Endothelial cell of umbilical vein (primary cell): Measurements from ENCODE around the gene HDAC9. TPM values are rescaled to one million over a fixed set of nuclear protein-coding genes. Genes with fewer than 3 reads are reported as not detected.

ENCODE experiments used
- BruUV-seq: library from RNA; stranded (reverse); fragments of 400-500 nt; replicated peaks from 2 replicates; lab custom pipeline; 2021; lab: Mats Ljungman, UMichigan
- CTCF ChIA-PET: fragments of 300-600, 350-600 bp; sonication (Branson Sonifier 250); formaldehyde crosslinking; loops from one replicate; lab custom pipeline; 2021; ENCODE audit warnings: antibody characterized with exemption, inconsistent platforms; lab: Charles Lee
- POLR2A ChIA-PET: fragments of 300-600, 350-600 bp; sonication (Branson Sonifier 250); formaldehyde crosslinking; loops from one replicate; lab custom pipeline; 2021; ENCODE audit warnings: antibody characterized with exemption, inconsistent platforms; lab: Charles Lee
- DNase-seq: peaks from one replicate; pipeline ENCODE4 v3.0.0-alpha.2; 2011; ENCODE audit warnings: low read depth, low spot score
- FAIRE-seq: peaks from 2 replicates; lab custom pipeline; 2011; peaks lifted over from hg19 to GRCh38; lab: Jason Lieb, UNC
- H2AFZ ChIP-seq: 2 replicates; pipeline ENCODE4 v1.6.0; 2012; ENCODE audit warnings: low read depth, low read length, control low read depth, inconsistent platforms
- H3K27ac ChIP-seq: 2 replicates; pipeline ENCODE4 v1.5.1; 2011; ENCODE audit warnings: low read depth, mild to moderate bottlenecking, control low read depth, low read length, moderate library complexity; ENCODE audit not compliant: insufficient read depth
- H3K27me3 ChIP-seq, 2 experiments: 2 replicates each; pipeline versions ENCODE4 v1.6.0 to v1.6.1; 2011; ENCODE audit warnings: low read length in 2 of 2, mixed read lengths in 1 of 2; ENCODE audit not compliant: control insufficient read depth in 2 of 2, insufficient read depth in 2 of 2
- H3K36me3 ChIP-seq, 2 experiments: 2 replicates in 1 of 2; 3 replicates in 1 of 2; pipeline ENCODE4 v1.5.1; 2011; ENCODE audit warnings: low read length in 2 of 2, mild to moderate bottlenecking in 1 of 2, moderate library complexity in 1 of 2; ENCODE audit not compliant: control insufficient read depth in 2 of 2, insufficient read depth in 2 of 2; ENCODE audit errors: extremely low read depth in 1 of 2
- H3K4me1 ChIP-seq: 3 replicates; pipeline ENCODE4 v1.5.1; 2011; ENCODE audit warnings: mild to moderate bottlenecking, low read length; ENCODE audit not compliant: control insufficient read depth, insufficient read depth; ENCODE audit errors: extremely low read depth
- H3K4me2 ChIP-seq: 2 replicates; pipeline ENCODE4 v1.6.1; 2011; ENCODE audit warnings: low read length, control low read depth, mixed read lengths; ENCODE audit not compliant: insufficient read depth
- H3K4me3 ChIP-seq, 3 experiments: fragments of 200-600 bp in 1 of 3; sonication (generic), shearing (Covaris generic) in 1 of 3; replicated peaks in 1 of 3; 2 replicates each; pipeline ENCODE4 v1.5.1; 2011 to 2016; ENCODE audit warnings: control low read depth in 3 of 3, low read length in 3 of 3, mild to moderate bottlenecking in 2 of 3, inconsistent platforms in 1 of 3, low read depth in 1 of 3, moderate library complexity in 1 of 3; ENCODE audit not compliant: insufficient read depth in 1 of 3
- H3K79me2 ChIP-seq: 2 replicates; pipeline ENCODE4 v1.6.0; 2012; ENCODE audit warnings: low read length, inconsistent platforms; ENCODE audit not compliant: control insufficient read depth, insufficient read depth
- H3K9ac ChIP-seq: replicated peaks from 2 replicates; pipeline ENCODE3; 2011; ENCODE audit warnings: low read length, control low read depth; ENCODE audit not compliant: insufficient read depth; ENCODE audit errors: extremely low read depth
- H3K9me1 ChIP-seq: replicated peaks from 3 replicates; pipeline ENCODE4 v1.6.0; 2011; ENCODE audit warnings: mild to moderate bottlenecking, low read length; ENCODE audit not compliant: control insufficient read depth, insufficient read depth; ENCODE audit errors: extremely low read depth
- H3K9me3 ChIP-seq: replicated peaks from 2 replicates; pipeline ENCODE4 v1.5.1; 2012; ENCODE audit warnings: low read length, inconsistent platforms; ENCODE audit not compliant: control insufficient read depth, insufficient read depth
- H4K20me1 ChIP-seq: replicated peaks from 2 replicates; pipeline ENCODE3; 2011; ENCODE audit warnings: mild to moderate bottlenecking, low read length; ENCODE audit not compliant: control insufficient read depth, insufficient read depth; ENCODE audit errors: extremely low read depth
- CTCF ChIP-seq, 2 donors: IDR thresholded peaks; 1 replicate in 1 of 2; 2 replicates in 1 of 2; pipeline ENCODE4 v1.5.1; 2011; ENCODE audit warnings: low read length in 2 of 2, mild to moderate bottlenecking in 2 of 2, moderate library complexity in 2 of 2, control low read depth in 1 of 2, inconsistent platforms in 1 of 2, low read depth in 1 of 2; ENCODE audit not compliant: insufficient read depth in 1 of 2; ENCODE audit errors: extremely low read depth in 1 of 2
- EZH2 ChIP-seq: IDR thresholded peaks from 2 replicates; pipeline ENCODE4 v1.6.1; 2012; ENCODE audit warnings: borderline replicate concordance, low read depth, mild to moderate bottlenecking, moderate library complexity, low read length, inconsistent platforms; ENCODE audit not compliant: severe bottlenecking
- FOS ChIP-seq: IDR thresholded peaks from 2 replicates; pipeline ENCODE4 v1.6.1; 2011; ENCODE audit warnings: mild to moderate bottlenecking, low read length, moderate library complexity, borderline replicate concordance; ENCODE audit not compliant: insufficient read depth
- GATA2 ChIP-seq: IDR thresholded peaks from 2 replicates; pipeline ENCODE4 v1.7.0; 2011; ENCODE audit warnings: low read depth, mild to moderate bottlenecking, moderate library complexity, mixed read lengths, low read length; ENCODE audit not compliant: insufficient read length, insufficient read depth
- JUN ChIP-seq: IDR thresholded peaks from 2 replicates; pipeline ENCODE4 v1.6.1; 2011; ENCODE audit warnings: borderline replicate concordance, low read depth; ENCODE audit not compliant: insufficient read length, insufficient read depth
- MAX ChIP-seq: IDR thresholded peaks from 2 replicates; pipeline ENCODE4 v1.6.1; 2011; ENCODE audit not compliant: insufficient read depth, insufficient read length
- MYC ChIP-seq: IDR thresholded peaks from one replicate; pipeline ENCODE4 v1.6.1; 2011; ENCODE audit warnings: mild to moderate bottlenecking, low read depth, low read length
- POLR2A ChIP-seq: IDR thresholded peaks from 2 replicates; pipeline ENCODE4 v1.6.1; 2012; ENCODE audit warnings: low read depth, mild to moderate bottlenecking, control low read depth, low read length
- POLR2AphosphoS5 ChIP-seq: IDR thresholded peaks from 2 replicates; pipeline ENCODE4 v1.6.1; 2012; ENCODE audit warnings: low read depth, mild to moderate bottlenecking, control low read depth, low read length, moderate library complexity; ENCODE audit not compliant: insufficient read depth
- dilution Hi-C: fragments of 300-500 bp; cut with MboI; formaldehyde crosslinking; loops from one replicate; pipeline ENCODE4 v1.15.0; 2019; ENCODE audit warnings: low sequenced_read_pairs; ENCODE audit not compliant: extremely low pct_ligation_motif_present
- intact Hi-C: fragments of 100-400 bp; cut with micrococcal nuclease; formaldehyde crosslinking; loops from one replicate; pipeline ENCODE4 v1.10.0; 2022
- polyA plus RNA-seq, 4 experiments: library from polyadenylated mRNA; depleted of rRNA in 3 of 4; stranded (reverse) in 3 of 4; unstranded in 1 of 4; fragments of >200 nt; gene quantifications; 2 replicates each; pipeline versions ENCODE4 v1.2.1 to v1.2.3, GENCODE V29; 2011 to 2012; ENCODE audit warnings: missing spikeins in 1 of 4
- total RNA-seq: library from RNA; stranded (reverse); gene quantifications from 2 replicates; pipeline ENCODE4 v1.2.3, GENCODE V29; 2021

Gene HDAC9
- total and polyA plus RNA-seq, 2 donors (not counting 3 experiments of a cell fraction or from before 2014, with no cell fraction given): 1.8 to 11.6 TPM

GRCh38 chr7:18497082-18497481 is 1.5 kb downstream of the HDAC9 start:
- H3K4me1 ChIP-seq: peaks cover 5% of the 10 kb centered on the region
- no peaks in the 10 kb centered on the region for H3K9me3 ChIP-seq
- H3K9ac ChIP-seq: no peak overlapping the region
- ChIA-PET POLR2A (no interaction called here), CTCF (interaction anchor here (1.4 to 3.3 kb wide), 4 partner anchors 9 to 145 kb away, joined by 4 to 12 read pairs (median 7); no protein-coding TSS in a partner anchor)
- no peaks in the 10 kb centered on the region for H3K27me3 ChIP-seq
- H3K9me1 ChIP-seq: no peaks in the 10 kb centered on the region
- no peak overlapping the region for H3K27ac ChIP-seq
- TF ChIP-seq POLR2AphosphoS5 (no peak), POLR2A (no peak), MAX (no peak), MYC (no peak), JUN (no peak), GATA2 (no peak), CTCF (IDR thresholded peaks at IDR 0.05; ENCODE audit: extremely low read depth in 1 of 2, insufficient read depth in 1 of 2, low read depth in 1 of 2, low read length in 2 of 2) (no peak), EZH2 (no peak), FOS (no peak)
- H3K4me3 ChIP-seq: no peak overlapping the region
- DNase-seq (no peak), FAIRE-seq (no peak)
- no TSS peak for BruUV-seq
- no peaks in the 10 kb centered on the region for H3K36me3 ChIP-seq
- H3K4me2 ChIP-seq: no peak overlapping the region
- no peaks in the 10 kb centered on the region for H3K79me2 ChIP-seq
- dilution Hi-C loops (no loop called here), intact Hi-C loops (loop anchor here (5.0 kb wide), 1 partner anchor 90 kb away; no protein-coding TSS in a partner anchor)
- H2AFZ ChIP-seq: no peak overlapping the region
- H4K20me1 ChIP-seq: no peaks in the 10 kb centered on the region
